ENCODE data around the gene MSH5. TPM values are rescaled to one million over a fixed set of nuclear protein-coding genes. Genes with fewer than 3 reads are reported as not detected.

Gene MSH5
- total and polyA plus RNA-seq, 2 of the 13 experiments (the other 11 are each of a cell fraction or from before 2014, with no cell fraction given) = 10.2 to 38.7 TPM

GRCh38 chr6:31770860-31771259 is 31.1 kb downstream of the MSH5 start:
- CTCF ChIA-PET (ENCODE audit: low intra/inter-chr PET ratio, low total read pairs) = interaction anchor here (1.4 to 3.8 kb wide), 3 partner anchors 37 to 89 kb away, joined by 3 to 74 read pairs (median 30); partner anchors contain the start of genes DDAH2 and LY6G5C
- DNase-seq (ENCODE audit: low spot score) (no peak), FAIRE-seq (no peak), ATAC-seq (no peak)
- Histone ChIP-seq H3K9me3 (ENCODE audit: low read length) (no peaks in the 10 kb centered on the region), H2AFZ (ENCODE audit: low read length) (no peak overlapping the region), H3K4me3 (replicated peaks in 1 of 3; ENCODE audit: insufficient read depth in 1 of 3, low read depth in 2 of 3, low read length in 3 of 3) (no peak overlapping the region), H4K20me1 (ENCODE audit: insufficient read depth, low read length) (no peaks in the 10 kb centered on the region), H3K27me3 (ENCODE audit: control insufficient read depth in 1 of 2, insufficient read depth in 2 of 2, low read length in 2 of 2) (no peaks in the 10 kb centered on the region), H3K79me2 (ENCODE audit: insufficient read depth, low read length) (no peaks in the 10 kb centered on the region), H3K9ac (ENCODE audit: insufficient read depth, low read depth, low read length) (no peak overlapping the region), H3K36me3 (replicated peaks in 1 of 2; ENCODE audit: control insufficient read depth in 1 of 2, insufficient read depth in 2 of 2, low read length in 2 of 2) (no peaks in the 10 kb centered on the region), H3K4me2 (ENCODE audit: low read depth, low read length) (no peak overlapping the region), H3K4me1 (ENCODE audit: insufficient read depth, low read length) (peaks cover 49% of the 10 kb centered on the region), H3K27ac (ENCODE audit: extremely low read length, insufficient read depth, low read length) (no peak overlapping the region)
- in situ Hi-C loops (cut with HindIII; ENCODE audit: extremely low pct_ligation_motif_present, low pct_unique_long_range_greater_than_20kb) (loop anchor here (5.0 kb wide), 1 partner anchor 61 kb away; no protein-coding TSS in a partner anchor), intact Hi-C loops (cut with micrococcal nuclease; ENCODE audit: unreplicated experiment) (loop anchor here (10.0 kb wide), 1 partner anchor 154 kb away; the partner anchor contains the start of gene C2)
- POLR2A ChIA-PET = interaction anchor here (0.9 to 9.0 kb wide), 7 partner anchors 8 to 68 kb away, joined by 3 to 279 read pairs (median 9); partner anchors contain the start of genes ABHD16A, CLIC1, DDAH2 and HSPA1B
- BruUV-seq (replicated peaks) = no TSS peak
- WGBS (ENCODE audit: low lambda C conversion rate) = 75% methylated on average over 2 of the region's 2 CpGs
- TF ChIP-seq ZSCAN31 (CRISPR knock-in tag; IDR thresholded peaks at IDR 0.05; ENCODE audit: low read depth) = no peak
- no peak for TF ChIP-seq SSRP1 (CRISPR knock-in tag; IDR thresholded peaks at IDR 0.05)
- no peak for TF ChIP-seq SKI (IDR thresholded peaks at IDR 0.05; ENCODE audit: partially characterized antibody)
- no peak for TF ChIP-seq ZNF644 (CRISPR knock-in tag; IDR thresholded peaks at IDR 0.05; ENCODE audit: low read depth)

DNA sequence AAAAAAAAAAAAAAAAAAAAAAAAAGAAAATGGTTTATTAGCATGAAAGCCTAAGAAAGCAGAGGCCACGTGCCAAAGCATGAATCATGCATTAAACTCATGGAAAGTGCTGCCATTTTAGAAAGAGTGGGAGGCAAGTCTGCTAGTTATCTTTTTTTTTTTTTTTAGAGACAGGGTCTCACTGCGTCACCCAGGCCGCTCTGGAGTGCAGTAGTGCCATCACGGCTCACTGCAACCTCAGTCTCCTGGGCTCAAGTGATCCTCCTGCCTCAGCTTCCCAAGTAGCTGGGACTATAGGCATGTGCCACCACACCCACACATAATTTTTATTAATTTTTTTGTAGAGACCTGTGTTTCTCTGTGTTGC is 32.2 kb downstream of the MSH5 start:
- intact Hi-C loops (cut with micrococcal nuclease; ENCODE audit: unreplicated experiment) = loop anchor here (1.0 to 10.0 kb wide), 3 partner anchors 58 to 153 kb away; partner anchors contain the start of genes C2 and NEU1
- TF ChIP-seq, protein P1, sequence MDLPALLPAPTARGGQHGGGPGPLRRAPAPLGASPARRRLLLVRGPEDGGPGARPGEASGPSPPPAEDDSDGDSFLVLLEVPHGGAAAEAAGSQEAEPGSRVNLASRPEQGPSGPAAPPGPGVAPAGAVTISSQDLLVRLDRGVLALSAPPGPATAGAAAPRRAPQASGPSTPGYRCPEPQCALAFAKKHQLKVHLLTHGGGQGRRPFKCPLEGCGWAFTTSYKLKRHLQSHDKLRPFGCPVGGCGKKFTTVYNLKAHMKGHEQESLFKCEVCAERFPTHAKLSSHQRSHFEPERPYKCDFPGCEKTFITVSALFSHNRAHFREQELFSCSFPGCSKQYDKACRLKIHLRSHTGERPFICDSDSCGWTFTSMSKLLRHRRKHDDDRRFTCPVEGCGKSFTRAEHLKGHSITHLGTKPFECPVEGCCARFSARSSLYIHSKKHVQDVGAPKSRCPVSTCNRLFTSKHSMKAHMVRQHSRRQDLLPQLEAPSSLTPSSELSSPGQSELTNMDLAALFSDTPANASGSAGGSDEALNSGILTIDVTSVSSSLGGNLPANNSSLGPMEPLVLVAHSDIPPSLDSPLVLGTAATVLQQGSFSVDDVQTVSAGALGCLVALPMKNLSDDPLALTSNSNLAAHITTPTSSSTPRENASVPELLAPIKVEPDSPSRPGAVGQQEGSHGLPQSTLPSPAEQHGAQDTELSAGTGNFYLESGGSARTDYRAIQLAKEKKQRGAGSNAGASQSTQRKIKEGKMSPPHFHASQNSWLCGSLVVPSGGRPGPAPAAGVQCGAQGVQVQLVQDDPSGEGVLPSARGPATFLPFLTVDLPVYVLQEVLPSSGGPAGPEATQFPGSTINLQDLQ (CRISPR knock-in tag; IDR thresholded peaks at IDR 0.05) = no peak
- TF ChIP-seq GTF2F1 (IDR thresholded peaks at IDR 0.05; ENCODE audit: low read length) = no peak
- TF ChIP-seq CC2D1A (CRISPR knock-in tag; IDR thresholded peaks at IDR 0.05) = no peak
- no peak for TF ChIP-seq SMAD3 (CRISPR knock-in tag; IDR thresholded peaks at IDR 0.05)
- TF ChIP-seq ZSCAN5A (CRISPR knock-in tag; IDR thresholded peaks at IDR 0.05; ENCODE audit: borderline replicate concordance) = no peak
- no peak for TF ChIP-seq YEATS4 (CRISPR knock-in tag; IDR thresholded peaks at IDR 0.05; ENCODE audit: borderline replicate concordance)
- TF ChIP-seq, protein P2, sequence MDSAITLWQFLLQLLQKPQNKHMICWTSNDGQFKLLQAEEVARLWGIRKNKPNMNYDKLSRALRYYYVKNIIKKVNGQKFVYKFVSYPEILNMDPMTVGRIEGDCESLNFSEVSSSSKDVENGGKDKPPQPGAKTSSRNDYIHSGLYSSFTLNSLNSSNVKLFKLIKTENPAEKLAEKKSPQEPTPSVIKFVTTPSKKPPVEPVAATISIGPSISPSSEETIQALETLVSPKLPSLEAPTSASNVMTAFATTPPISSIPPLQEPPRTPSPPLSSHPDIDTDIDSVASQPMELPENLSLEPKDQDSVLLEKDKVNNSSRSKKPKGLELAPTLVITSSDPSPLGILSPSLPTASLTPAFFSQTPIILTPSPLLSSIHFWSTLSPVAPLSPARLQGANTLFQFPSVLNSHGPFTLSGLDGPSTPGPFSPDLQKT (CRISPR knock-in tag; IDR thresholded peaks at IDR 0.05; ENCODE audit: borderline replicate concordance) = no peak

More for the DNA sequence above, 32.2 kb downstream of the MSH5 start:
- FAIRE-seq (no peak), ATAC-seq (no peak), DNase-seq (ENCODE audit: low spot score) (no peak)
- in situ Hi-C loops (cut with HindIII; ENCODE audit: extremely low pct_ligation_motif_present, low pct_unique_long_range_greater_than_20kb) = loop anchor here (5.0 kb wide), 1 partner anchor 60 kb away; no protein-coding TSS in a partner anchor
- Histone ChIP-seq H2AFZ (ENCODE audit: low read length) (no peak overlapping the region), H3K4me3 (replicated peaks in 1 of 3; ENCODE audit: insufficient read depth in 1 of 3, low read depth in 2 of 3, low read length in 3 of 3) (no peak overlapping the region), H3K27ac (ENCODE audit: extremely low read length, insufficient read depth, low read length) (no peak overlapping the region), H3K36me3 (replicated peaks in 1 of 2; ENCODE audit: control insufficient read depth in 1 of 2, insufficient read depth in 2 of 2, low read length in 2 of 2) (no peaks in the 10 kb centered on the region), H3K27me3 (ENCODE audit: control insufficient read depth in 1 of 2, insufficient read depth in 2 of 2, low read length in 2 of 2) (no peaks in the 10 kb centered on the region), H3K9me3 (ENCODE audit: low read length) (no peaks in the 10 kb centered on the region), H3K79me2 (ENCODE audit: insufficient read depth, low read length) (no peaks in the 10 kb centered on the region), H3K4me2 (ENCODE audit: low read depth, low read length) (no peak overlapping the region), H4K20me1 (ENCODE audit: insufficient read depth, low read length) (no peaks in the 10 kb centered on the region), H3K9ac (ENCODE audit: insufficient read depth, low read depth, low read length) (no peak overlapping the region), H3K4me1 (ENCODE audit: insufficient read depth, low read length) (peaks cover 51% of the 10 kb centered on the region)
- WGBS (ENCODE audit: low lambda C conversion rate) = 83% methylated on average over 4 of the region's 4 CpGs
- BruUV-seq (replicated peaks) = no TSS peak
- POLR2A ChIA-PET = interaction anchor here (0.6 to 9.0 kb wide), 6 partner anchors 34 to 226 kb away, joined by 3 to 279 read pairs (median 34); partner anchors contain the start of genes ATP6V1G2, CLIC1, DDAH2 and HSPA1B
- CTCF ChIA-PET (ENCODE audit: low intra/inter-chr PET ratio, low total read pairs) = interaction anchor here (1.5 to 1.6 kb wide), 2 partner anchors 42 to 58 kb away, joined by 7 to 16 read pairs; partner anchors contain the start of gene DDAH2

All from HepG2 (cell line).